UCSD-AML1 (cell line): ENCODE data around the gene MTX2.
"Not testable (repeated sequence)": the region's sequence is repeated elsewhere in the genome, so short reads cannot be mapped to it uniquely, and the experiment has no call there.

ENCODE experiments used
- DNase-seq: peaks from one replicate; lab custom pipeline; 2025; ENCODE audit not compliant: unreplicated experiment; lab: John Stamatoyannopoulos, UW

Gene MTX2

DNA sequence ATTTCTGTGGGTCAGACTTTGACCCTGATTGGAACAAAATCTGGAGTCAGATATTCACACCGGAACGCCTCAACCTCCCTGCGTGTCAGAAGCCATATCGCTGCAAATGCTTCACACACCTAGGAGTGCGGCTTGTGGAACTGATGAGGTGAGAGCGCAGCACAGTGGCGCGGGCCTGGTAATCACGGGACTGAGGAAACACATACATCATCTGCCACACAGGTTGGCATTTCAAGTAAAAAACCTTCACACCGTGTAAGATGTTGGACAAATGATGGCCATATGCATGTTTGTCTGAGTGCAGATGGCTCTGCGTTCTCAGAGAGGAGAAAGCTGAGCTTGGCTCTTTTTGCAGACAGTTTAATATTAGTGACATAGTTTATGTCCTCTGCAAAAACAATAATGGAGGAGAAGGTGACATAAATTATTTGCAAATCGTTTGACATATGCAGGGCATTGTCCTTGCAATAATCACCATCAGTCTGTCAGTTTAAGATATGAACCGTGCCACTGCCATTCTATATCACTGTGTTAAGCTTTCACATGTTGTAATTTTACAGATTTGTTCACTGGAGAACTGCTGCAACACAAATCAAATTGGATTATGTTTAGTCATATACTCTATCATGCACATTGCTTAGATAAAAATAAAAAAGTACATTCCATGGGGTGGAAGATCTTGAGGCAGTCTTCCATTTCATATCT lies 101.4 kb downstream of the MTX2 start:
- no peak for DNase-seq

DNA sequence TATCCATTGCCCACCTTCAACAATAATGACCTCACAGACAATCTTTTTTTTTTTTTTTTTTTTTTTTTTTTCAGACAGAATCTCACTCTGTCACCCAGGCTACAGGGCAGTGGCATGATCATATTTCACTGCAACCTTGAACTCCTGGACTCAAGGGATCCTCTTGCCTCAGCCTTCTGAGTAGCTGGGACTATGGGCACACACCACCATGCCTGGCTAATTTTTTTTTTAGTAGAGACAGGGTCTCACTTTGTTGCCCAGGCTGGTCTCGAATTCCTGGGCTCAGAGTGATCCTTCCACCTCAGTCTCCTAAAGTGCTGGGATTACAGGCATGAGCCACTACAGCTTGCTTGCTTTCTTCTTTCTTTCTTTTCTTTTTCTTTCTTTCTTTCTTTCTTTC lies 103.9 kb downstream of the MTX2 start:
- DNase-seq = not testable (repeated sequence)

DNA sequence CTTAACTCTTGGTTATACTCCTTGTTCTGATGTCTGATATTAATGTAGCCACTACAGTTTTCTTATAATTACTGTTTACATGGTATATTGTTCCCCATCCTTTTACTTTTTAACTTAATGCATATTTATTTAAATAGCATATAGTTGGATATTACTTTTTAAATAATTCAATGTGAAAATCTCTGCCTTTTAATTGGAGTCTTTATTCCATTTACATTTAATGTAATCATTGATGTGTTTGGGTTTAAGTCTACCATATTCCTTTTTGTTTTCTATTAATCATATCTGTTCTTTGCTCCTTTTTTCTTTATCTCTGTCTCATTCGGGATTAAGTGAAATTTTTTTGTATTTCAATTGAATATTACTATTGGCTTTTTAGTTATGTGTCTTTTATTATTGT lies 109.1 kb downstream of the MTX2 start:
- DNase-seq = no peak

DNA sequence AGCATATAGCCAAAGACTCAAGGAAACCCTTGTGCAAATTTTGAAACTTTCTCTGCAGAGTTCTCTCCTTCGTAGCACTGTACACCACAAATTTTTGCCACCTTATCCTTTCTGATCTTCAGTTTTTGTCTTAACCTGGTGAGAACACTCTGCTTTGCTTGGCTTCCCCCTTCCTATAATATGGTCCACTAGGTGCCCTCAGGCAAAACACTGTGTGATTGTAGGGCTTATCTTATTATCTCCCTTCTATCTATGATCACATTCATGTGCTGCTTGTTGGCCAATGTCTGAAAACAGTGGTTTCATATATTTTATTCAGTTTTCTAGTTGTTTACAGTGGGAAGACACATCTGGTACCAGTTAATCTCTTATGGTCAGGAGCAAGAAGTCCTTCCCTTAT lies 111.1 kb downstream of the MTX2 start:
- DNase-seq = no peak

DNA sequence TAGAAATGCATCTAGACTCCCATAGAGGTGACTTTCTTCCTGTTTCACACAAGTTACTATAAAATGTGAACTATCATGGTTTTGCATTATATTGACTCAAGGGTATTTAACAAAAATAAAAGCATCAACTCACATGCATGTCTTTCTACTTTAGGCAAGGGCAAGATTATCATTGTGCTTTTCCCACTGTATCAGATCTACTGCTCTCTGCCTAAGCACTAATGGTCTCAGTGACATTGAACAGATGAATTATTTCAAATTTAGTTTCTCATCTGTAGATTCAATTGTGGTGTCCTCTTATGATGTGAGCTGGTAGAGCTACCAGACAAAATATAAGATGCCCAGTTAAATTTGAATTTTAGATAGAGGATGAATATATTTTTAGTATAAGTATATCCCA lies 113.9 kb downstream of the MTX2 start:
- no peak for DNase-seq

DNA sequence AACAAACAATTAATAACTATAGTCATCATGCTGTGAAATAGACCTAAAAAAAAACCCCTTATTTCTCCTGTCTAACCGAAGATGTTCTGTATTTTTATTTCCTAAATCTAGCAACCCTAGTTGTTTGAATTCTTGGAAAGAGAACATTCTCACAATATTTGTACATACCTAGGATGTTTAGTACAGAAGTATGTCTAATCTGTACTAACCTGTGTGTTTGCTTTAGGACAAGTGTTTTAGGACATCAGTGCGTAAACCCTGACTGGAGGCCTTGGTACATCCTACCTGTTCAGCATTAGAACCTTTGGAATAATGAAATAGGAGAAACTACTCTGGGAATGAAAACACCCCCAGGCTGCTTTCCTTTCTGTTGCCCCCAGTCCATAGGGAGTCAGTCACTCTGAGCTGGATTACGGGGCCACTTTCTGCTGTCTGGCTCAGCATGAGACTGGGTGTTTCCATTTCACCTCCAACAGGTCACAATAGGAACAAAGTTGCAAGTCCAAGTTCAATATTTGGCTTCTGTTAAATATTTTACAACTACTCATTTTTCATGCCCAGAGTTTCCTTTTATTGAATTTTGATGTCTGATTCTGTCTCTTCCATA lies 114.7 kb downstream of the MTX2 start:
- no peak for DNase-seq

DNA sequence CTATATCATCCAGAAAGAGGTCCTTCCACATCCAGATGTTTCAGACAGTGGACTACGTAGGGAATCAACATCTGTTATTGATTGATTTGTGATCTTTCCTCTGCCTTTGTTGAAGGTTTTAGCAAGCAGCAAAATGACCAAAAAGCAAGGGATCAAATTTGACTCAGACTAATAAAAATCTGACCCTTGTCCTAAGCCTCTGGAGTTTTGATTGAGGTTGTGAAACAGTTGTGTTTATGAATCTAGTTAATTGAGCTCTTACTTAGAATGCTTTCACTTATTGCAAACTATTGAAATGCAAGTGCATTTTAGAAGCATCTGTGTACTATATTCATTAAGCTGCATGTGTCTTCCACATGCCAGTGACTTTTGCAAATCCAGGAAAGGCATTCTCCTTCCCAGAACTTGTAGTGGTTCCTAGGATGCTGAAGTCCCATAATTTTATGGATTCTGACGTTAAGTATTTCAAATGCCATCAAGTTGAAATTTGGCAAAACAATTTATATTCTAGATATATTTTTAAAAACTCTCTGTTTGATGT lies 116.0 kb downstream of the MTX2 start:
- no peak for DNase-seq

DNA sequence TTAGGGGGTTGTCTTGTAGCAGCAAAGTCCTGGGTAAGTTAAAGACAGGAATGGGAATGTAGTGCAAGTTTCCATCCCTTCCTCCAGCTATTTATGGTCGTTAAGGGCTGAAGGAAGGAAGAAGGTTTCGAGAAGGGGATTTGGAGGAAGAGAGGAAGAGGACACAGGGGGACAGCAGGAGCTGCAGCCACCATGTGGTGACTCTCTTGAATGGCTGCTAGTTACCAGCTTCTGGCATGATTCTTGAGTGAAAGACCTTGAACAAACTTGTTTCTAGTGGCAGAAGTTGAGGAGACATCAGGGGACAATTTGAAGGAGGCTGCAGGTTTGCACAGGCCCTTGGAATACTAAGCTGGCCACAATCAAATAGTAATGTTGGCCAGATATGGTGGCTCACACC lies 116.6 kb downstream of the MTX2 start:
- no peak for DNase-seq
